Transverse colon (tissue), 4 donors: ENCODE results near the gene STK39.

Source experiments
- CTCF ChIP-seq, 5 experiments: fragments of 200-600 bp in 3 of 5; fragments of 450-650 bp in 2 of 5; sonication (generic) in 3 of 5; IDR thresholded peaks; 1 replicate in 2 of 5; 2 replicates in 3 of 5; pipeline ENCODE4 v1.5.1; 2016 to 2017; ENCODE audit warnings: antibody characterized with exemption in 5 of 5, inconsistent platforms in 3 of 5, mild to moderate bottlenecking in 2 of 5, moderate library complexity in 1 of 5
- EP300 ChIP-seq: sonication (generic); formaldehyde crosslinking; IDR thresholded peaks from one replicate; pipeline ENCODE4 v1.6.1; 2017; ENCODE audit warnings: antibody characterized with exemption, low read depth
- POLR2A ChIP-seq: fragments of 450-650 bp; IDR thresholded peaks from one replicate; pipeline ENCODE4 v1.6.1; 2016; ENCODE audit warnings: antibody characterized with exemption, mild to moderate bottlenecking, moderate library complexity
- POLR2AphosphoS5 ChIP-seq, 3 donors: sonication (generic); formaldehyde crosslinking; IDR thresholded peaks; one replicate each; pipeline ENCODE4 v1.6.1; 2016; ENCODE audit warnings: antibody characterized with exemption in 3 of 3

GRCh38 chr2:167957662-167958061 lies 289.7 kb downstream of the STK39 start:
- TF ChIP-seq CTCF (IDR thresholded peaks at IDR 0.05) (no peak), POLR2A (no peak), POLR2AphosphoS5 (IDR thresholded peaks at IDR 0.05) (no peak), EP300 (no peak)
